Right lobe of liver (tissue), 6 donors: Measurements from ENCODE around the gene PCBP4. TPM values are rescaled to one million over a fixed set of nuclear protein-coding genes. Genes with fewer than 3 reads are reported as not detected.

Experiments used
- ATAC-seq, 4 donors: fragments of 200-7000 bp; cut with Tn5 transposase; one replicate each; pipeline ENCODE4 v1.9.1; 2020; ENCODE audit warnings: mild to moderate bottlenecking in 4 of 4, moderate library complexity in 4 of 4
- DNase-seq, 3 donors: peaks; one replicate each; pipeline ENCODE4 v3.0.0-alpha.2; 2020
- H3K27ac ChIP-seq, 3 donors: fragments of 200-600 bp; one replicate each; pipeline ENCODE4 v1.8.0; 2022
- H3K27me3 ChIP-seq, 2 donors: fragments of 200-600 bp; one replicate each; pipeline ENCODE4 v1.8.0; 2022
- H3K36me3 ChIP-seq, 4 donors: fragments of 200-600 bp; sonication (generic) in 1 of 4; one replicate each; pipeline versions ENCODE4 v1.5.1 to v1.8.0; 2017 to 2022; ENCODE audit warnings: control low read depth in 1 of 4
- H3K4me1 ChIP-seq, 4 donors: fragments of 200-600 bp; sonication (generic) in 1 of 4; one replicate each; pipeline versions ENCODE4 v1.5.1 to v1.8.0; 2017 to 2022; ENCODE audit warnings: control low read depth in 1 of 4
- H3K4me3 ChIP-seq, 3 donors: fragments of 200-600 bp; one replicate each; pipeline ENCODE4 v1.8.0; 2022
- H3K9me3 ChIP-seq, 4 donors: fragments of 200-600 bp; sonication (generic) in 1 of 4; one replicate each; pipeline versions ENCODE4 v1.5.1 to v1.8.0; 2017 to 2022; ENCODE audit warnings: control low read depth in 1 of 4
- POLR2A ChIP-seq: fragments of 450-650 bp; IDR thresholded peaks from one replicate; pipeline ENCODE4 v1.6.1; 2017; ENCODE audit warnings: antibody characterized with exemption, mild to moderate bottlenecking
- WGBS: methylation state at CpG from one replicate; pipeline ENCODE4 v1.1.6; 2018; ENCODE audit warnings: low coverage, low lambda C conversion rate; ENCODE audit not compliant: insufficient coverage; ENCODE audit errors: missing lambda C conversion rate; 5-methylcytosine and 5-hydroxymethylcytosine counted together
- intact Hi-C, 2 donors: fragments of 100-400 bp; cut with DNase I; formaldehyde crosslinking; loops; one replicate each; pipeline versions ENCODE4 v1.11.2 to v1.14.1; 2022
- total RNA-seq, 6 experiments: library from RNA; depleted of rRNA in 2 of 6; stranded (reverse); fragments of >200 nt in 2 of 6; fragmentation: NEBNext Ultra II Directional in 3 of 6; extraction: Animal tissue kit (Norgen Biotek cat#: 25700) in 3 of 6; gene quantifications; one replicate each; pipeline versions ENCODE4 v1.1.0 to v1.2.4, GENCODE V29; 2016 to 2023
- TF ChIP-seq, protein P1 (sequence below), 4 donors: fragments of 200-600 bp in 3 of 4; fragments of 450-650 bp in 1 of 4; IDR thresholded peaks; one replicate each; pipeline versions ENCODE4 v1.5.1 to v1.8.0; 2016 to 2022; ENCODE audit warnings: antibody characterized with exemption in 4 of 4, mild to moderate bottlenecking in 2 of 4
- donor health status: DM: no; HTN: yes; CAD: no.
- donor health status: DM: no; HTN: no; CAD: no.
- donor health status: DM: no; HTN: no; CAD: no.
- donor health status: DM: no; HTN: yes; CAD: no.
- donor health status: DM: no; HTN: yes; CAD: no.

Gene PCBP4
- total RNA-seq, 6 experiments from 2014 or later: 6.5 to 19.2 (median 11.7) TPM

GRCh38 chr3:52002748-52003147, 35.5 kb upstream of the PCBP4 start:
- ATAC-seq (no peak), DNase-seq (no peak)
- no peak overlapping the region for H3K4me3 ChIP-seq
- H3K27me3 ChIP-seq: no peaks in the 10 kb centered on the region
- TF ChIP-seq, protein P1, sequence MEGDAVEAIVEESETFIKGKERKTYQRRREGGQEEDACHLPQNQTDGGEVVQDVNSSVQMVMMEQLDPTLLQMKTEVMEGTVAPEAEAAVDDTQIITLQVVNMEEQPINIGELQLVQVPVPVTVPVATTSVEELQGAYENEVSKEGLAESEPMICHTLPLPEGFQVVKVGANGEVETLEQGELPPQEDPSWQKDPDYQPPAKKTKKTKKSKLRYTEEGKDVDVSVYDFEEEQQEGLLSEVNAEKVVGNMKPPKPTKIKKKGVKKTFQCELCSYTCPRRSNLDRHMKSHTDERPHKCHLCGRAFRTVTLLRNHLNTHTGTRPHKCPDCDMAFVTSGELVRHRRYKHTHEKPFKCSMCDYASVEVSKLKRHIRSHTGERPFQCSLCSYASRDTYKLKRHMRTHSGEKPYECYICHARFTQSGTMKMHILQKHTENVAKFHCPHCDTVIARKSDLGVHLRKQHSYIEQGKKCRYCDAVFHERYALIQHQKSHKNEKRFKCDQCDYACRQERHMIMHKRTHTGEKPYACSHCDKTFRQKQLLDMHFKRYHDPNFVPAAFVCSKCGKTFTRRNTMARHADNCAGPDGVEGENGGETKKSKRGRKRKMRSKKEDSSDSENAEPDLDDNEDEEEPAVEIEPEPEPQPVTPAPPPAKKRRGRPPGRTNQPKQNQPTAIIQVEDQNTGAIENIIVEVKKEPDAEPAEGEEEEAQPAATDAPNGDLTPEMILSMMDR (IDR thresholded peaks at IDR 0.05): no peak
- TF ChIP-seq POLR2A: no peak
- H3K27ac ChIP-seq: no peak overlapping the region
- WGBS: 66% methylated on average over 3 of the region's 6 CpGs
- intact Hi-C loops: loop anchor here (5.0 kb wide), 2 partner anchors 120 to 140 kb away; no protein-coding TSS in a partner anchor
- H3K4me1 ChIP-seq: peaks cover 0 to 9% (median 0%) of the 10 kb centered on the region in 4 donors
- H3K36me3 ChIP-seq: no peaks in the 10 kb centered on the region
- no peaks in the 10 kb centered on the region for H3K9me3 ChIP-seq

DNA sequence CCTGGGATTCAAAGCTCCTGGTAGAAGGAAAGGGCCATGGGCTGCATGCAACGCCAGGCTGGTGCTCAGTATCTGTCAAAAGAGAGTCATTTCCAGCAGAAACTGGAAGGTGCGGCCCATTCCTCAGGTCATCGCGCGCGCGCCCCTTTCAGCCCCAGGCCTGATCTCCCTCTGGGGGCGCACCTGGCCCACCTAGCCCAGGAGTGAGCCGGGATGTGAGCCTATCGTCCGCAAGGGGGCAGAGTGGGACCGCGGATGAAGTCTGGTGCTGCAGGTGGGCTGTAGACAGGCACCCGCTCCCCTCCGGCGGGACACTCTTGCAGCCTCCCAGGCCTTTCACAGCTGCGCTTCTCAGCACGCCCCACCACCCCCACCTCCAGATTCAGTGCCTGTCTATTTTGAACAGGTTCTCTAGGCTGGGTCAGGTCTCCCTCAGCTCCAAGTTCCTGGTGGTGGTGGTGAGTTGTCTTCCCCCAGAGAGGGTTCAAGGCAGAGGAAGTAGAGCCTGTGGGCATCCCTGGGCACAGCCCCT, 34.3 kb upstream of the PCBP4 start:
- no peak overlapping the region for H3K27ac ChIP-seq

GRCh38 chr3:51999846-52000245, 32.6 kb upstream of the PCBP4 start:
- Histone ChIP-seq H3K4me1 (peaks cover 0 to 4% (median 2%) of the 10 kb centered on the region in 4 donors), H3K27ac (no peak overlapping the region), H3K36me3 (peaks cover 0 to 1% (median under 1%) of the 10 kb centered on the region in 4 donors), H3K4me3 (no peak overlapping the region), H3K27me3 (no peaks in the 10 kb centered on the region), H3K9me3 (no peaks in the 10 kb centered on the region)
- intact Hi-C loops: loop anchor here (2.0 to 5.0 kb wide), 3 partner anchors 122 to 145 kb away; no protein-coding TSS in a partner anchor
- TF ChIP-seq, protein P1 (IDR thresholded peaks at IDR 0.05): no peak
- no peak for TF ChIP-seq POLR2A
- DNase-seq: no peak
- 71% methylated on average over 1 of the region's 2 CpGs for WGBS
- ATAC-seq: no peak

More for the DNA sequence above, 34.3 kb upstream of the PCBP4 start:
- no peak overlapping the region for H3K4me3 ChIP-seq
- ATAC-seq (peak; percentile 71 to 78 (median 75)), DNase-seq (peak; percentile 71 to 75 (median 72))
- H3K36me3 ChIP-seq: no peaks in the 10 kb centered on the region
- peaks cover 0 to 9% (median 0%) of the 10 kb centered on the region in 4 donors for H3K4me1 ChIP-seq
- TF ChIP-seq POLR2A: no peak
- TF ChIP-seq, protein P1 (IDR thresholded peaks at IDR 0.05): peak; percentile 86 to 96 (median 89)
- intact Hi-C loops: loop anchor here (2.0 to 5.0 kb wide), 3 partner anchors 121 to 143 kb away; no protein-coding TSS in a partner anchor
- H3K27me3 ChIP-seq: no peaks in the 10 kb centered on the region
- H3K9me3 ChIP-seq: no peaks in the 10 kb centered on the region
- 6% methylated on average over 2 of the region's 18 CpGs for WGBS

DNA sequence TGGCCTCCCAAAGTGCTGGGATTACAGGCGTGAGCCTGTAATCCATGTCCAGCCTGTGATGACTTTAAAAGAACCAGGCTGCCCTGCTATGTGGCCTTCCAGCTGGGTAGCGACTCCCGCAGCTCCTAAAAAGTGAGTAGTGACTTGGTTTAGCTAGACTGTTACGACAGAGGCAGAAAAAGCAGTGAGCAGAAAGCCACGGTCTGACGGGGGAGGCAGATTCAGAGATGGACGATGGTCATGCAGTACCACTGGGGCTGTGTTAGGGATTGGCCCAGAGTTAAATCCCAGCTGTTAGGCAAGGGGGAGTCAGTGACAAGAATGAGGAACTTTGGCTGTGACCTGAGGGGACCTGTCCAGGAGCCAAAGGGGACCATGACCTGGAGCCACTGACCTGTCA, 31.5 kb upstream of the PCBP4 start:
- no peak for TF ChIP-seq POLR2A
- TF ChIP-seq, protein P1 (IDR thresholded peaks at IDR 0.05): no peak
- intact Hi-C loops: no loop called here
- H3K27ac ChIP-seq: no peak overlapping the region
- no peak overlapping the region for H3K4me3 ChIP-seq
- ATAC-seq: no peak
- H3K27me3 ChIP-seq: no peaks in the 10 kb centered on the region
- 90% methylated on average over 3 of the region's 7 CpGs for WGBS
- H3K9me3 ChIP-seq: no peaks in the 10 kb centered on the region
- DNase-seq: no peak
- peaks cover 0 to 12% (median 4%) of the 10 kb centered on the region in 4 donors for H3K4me1 ChIP-seq
- peaks cover 0 to 11% (median 8%) of the 10 kb centered on the region in 4 donors for H3K36me3 ChIP-seq
